GM19463 (cell line): ENCODE results near the gene METTL22.

Source experiments
- ATAC-seq: cut with Tn5 transposase; IDR thresholded peaks from one replicate; pipeline ENCODE4 v1.9.1; 2021; ENCODE audit warnings: mild to moderate bottlenecking, moderate library complexity; ENCODE audit not compliant: unreplicated experiment

The METTL22 gene

DNA sequence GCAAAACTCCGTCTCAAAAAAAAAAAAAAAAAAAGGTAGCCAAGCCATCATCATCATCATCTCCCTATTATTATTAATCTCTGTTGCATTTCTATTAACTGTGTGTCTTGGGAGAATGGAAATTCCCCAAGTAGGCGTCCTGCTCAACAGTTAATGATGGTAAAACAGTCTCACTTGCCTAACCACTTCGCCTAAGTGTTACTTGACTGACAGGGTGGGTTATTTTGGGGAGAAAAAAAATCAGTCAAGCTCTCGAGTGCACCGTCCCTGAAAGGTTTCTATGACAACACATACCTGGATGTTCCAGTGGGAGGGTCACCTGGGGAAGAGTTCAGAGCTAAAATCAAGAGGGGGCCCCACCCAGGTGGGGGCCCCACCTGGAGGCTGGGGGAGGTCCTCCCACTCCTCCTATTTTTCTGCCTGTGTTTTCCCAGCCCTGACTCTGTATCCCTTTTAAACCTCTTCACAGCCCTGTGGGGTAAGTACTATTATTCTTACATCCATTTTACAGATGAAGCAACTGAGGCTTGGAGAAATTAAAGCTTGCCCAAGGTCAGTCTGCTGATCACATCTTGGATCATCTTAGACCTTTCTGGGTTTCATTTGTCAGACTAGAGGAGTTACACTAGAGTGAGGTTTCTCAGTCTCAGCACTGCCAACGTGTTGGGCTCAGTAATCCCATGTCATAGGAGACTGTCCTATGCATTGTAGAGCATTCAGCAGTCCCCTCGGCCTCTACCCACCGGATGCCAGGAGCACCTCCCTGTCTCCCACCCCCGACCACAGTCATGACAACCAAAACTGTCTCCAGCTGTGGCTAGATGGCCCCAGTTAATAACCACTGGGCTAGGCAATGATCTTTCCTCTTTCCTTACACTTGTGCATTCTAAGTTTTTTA lies 41.9 kb downstream of the METTL22 start:
- no peak for ATAC-seq

GRCh38 chr16:8665529-8665928 lies 44.0 kb downstream of the METTL22 start:
- ATAC-seq = no peak

DNA sequence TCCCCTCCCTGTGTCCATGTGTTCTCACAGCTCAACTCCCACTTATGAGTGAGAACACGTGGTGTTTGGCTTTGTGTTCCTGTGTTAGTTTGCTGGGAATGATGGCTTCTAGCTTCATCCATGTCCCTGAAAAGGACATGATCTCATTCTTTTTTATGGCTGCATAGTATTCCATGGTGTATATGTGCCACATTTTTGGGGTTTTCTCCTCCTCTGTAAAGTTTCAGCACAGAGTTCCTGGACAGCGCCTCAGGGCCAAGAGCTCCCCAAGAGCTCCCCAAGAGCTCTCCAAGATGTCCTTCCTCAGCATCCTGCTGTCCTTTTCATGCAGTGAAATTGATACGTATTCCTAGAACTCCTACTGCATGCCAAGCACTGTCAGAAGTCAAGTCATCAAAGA lies 46.0 kb downstream of the METTL22 start:
- no peak for ATAC-seq

GRCh38 chr16:8668113-8668512 lies 46.6 kb downstream of the METTL22 start:
- no peak for ATAC-seq

GRCh38 chr16:8669481-8669880 lies 48.0 kb downstream of the METTL22 start:
- no peak for ATAC-seq

DNA sequence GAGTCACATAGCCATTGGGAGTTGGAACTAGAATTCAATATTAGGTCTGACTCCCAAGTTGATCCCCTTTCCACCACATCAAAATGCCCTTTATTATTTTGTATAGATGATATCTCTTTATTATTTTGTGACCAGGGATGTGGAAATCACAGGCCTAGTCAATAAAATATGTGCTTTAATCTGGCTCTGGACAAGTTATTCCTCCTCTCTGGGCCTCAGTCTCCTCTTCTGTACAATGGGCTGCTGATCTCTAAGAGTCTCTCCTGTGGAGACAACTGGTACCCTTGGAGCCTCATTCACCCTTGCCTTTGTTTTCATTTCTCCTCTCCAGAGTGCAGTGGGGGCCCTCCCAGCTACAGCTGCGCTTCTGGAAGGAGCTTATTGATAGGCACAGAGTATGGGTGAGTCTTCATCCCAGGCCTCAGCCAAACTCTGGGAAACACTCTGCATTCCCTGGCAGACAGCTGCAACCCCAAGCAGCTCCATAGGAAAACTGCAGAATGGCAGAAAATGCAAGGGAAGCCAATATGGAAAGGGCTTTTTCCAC lies 48.6 kb downstream of the METTL22 start:
- ATAC-seq = no peak

DNA sequence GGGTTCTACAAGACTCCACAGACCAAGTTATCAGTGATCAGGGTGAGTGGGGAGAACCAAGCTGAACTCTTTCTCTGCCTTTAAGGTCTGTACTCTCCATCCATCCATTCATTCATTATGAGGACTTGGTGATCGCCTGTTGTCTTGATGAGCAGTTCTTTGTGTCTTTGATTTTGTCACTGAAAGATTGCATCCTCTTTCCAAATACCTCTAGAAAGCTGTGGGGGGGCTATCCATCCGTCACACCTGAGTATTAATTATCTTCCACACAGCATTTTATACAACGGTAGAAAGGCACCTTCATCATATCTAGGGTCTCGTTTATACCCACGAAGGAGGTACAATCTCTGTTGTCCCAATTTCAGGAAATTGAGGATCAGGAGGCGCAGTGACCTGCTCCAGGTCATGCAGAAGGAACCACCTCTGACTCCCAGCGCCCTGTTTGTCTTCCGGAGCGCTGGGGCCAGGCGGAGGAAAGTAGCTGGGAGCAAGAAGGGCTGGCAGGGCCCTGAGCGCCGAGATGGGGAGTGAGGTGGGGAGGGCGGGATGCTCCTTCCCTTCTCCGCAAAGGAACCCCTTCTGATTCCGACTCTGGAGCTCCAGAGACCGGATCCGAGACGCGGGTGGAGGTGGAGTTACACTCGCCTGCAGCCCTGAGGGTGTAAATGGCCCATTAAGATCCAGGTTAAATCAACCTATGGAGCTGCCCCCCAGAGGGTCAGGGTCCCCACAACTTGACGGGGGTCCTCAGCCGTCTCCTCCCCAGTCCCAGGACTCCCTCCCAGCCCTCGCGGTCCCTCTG lies 52.3 kb downstream of the METTL22 start:
- ATAC-seq = peak; percentile 34

DNA sequence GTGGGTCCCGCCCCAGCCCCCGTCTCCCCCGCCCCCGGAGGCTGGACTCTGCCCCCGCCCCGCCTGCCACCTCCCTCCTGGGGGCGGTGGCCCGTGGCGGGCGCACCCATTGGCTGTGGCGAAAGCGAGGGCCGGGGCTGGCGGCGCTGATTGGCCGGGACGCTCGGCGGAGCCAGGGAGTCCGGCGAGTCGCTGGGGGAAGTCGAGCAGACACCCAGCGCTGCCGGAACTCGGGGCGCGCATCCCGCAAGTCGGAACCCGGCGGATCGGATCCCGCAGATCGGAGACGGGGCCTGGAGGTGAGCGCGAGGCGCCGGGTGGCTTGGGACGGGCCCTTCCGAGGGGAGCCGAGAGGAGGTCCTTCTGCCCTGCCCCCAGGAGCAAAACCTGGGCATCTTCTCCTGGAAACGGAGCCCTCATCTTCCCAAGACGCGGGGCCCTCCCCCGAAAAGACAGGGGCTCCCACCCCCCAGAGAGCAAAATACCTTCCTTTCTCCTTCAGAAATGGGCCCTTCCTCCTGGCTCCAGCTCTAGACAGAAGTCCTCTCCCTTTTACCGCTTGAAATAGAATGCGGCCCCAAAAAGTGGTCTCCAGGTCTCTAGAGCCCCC lies 53.0 kb downstream of the METTL22 start, which contains the start of gene ABAT:
TSS of gene ABAT (plus strand) at position 205 of the 610 bp plus-strand sequence. CDS start 61,123 bp downstream, outside the sequence.
- ATAC-seq = peak; percentile 100

DNA sequence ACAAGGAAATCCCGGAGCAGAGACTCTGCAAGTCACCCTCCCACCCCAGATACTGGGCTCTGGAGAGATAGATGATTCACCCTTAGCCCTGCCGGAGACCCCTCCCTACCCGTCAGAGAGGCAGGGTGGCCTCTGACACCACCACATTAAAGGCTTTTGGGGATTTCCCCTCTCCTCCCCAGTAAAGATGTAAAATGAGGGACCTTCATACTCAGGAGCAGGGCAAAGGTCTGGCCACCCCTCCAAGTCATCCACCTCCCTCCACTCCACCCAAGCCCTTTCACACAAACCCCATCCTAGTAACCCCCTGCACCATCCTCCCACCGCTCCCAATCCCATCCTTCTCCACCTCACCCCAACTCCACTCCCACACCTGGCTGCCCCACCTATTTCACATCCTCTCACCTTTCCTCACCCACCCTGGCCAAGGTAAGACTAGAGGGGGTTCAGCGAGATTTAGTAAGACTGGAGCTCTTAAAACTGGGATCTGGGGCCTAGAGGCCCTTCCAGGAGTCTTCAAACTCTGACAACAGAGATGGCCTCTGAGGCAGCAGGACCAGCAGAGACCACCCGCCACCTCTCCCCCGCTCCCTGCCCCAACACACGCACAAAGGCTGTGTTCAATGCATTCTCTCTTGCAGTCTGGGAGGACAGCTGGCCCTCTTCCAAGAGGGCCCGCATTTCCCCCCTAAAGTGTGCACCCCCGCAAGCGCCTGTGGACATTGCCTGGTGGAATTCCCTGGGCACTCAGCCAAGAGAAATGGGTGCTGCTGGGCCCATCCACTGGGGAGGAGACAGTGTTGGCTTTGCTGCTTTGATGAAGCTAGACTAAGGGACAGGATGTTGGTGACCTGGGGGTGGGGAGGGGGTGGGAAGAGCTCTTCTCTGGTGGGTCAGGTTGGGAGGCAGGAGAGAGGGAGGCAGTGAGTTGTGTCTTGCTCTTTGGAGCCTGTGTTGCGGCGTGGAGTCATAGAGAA lies 54.0 kb downstream of the METTL22 start:
- ATAC-seq = no peak

DNA sequence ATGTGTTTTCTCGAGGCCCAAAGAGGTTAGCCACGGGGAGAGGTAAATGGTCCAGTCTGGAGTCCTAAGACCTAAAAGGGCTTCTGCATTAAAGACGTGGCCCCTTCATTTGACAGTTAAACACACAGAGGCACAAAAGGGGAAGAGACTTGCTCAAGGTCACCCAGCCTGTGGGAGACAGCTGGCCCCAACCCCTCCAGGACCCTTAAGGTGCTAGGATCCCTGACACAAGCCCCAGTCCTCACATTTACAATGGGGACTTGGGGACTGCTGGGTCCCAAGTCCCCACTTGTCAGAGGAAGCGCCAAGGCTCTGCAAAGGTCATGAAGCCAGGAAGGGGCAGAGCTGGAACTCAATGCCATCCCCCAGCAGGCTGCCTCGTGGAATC lies 54.7 kb downstream of the METTL22 start:
- no peak for ATAC-seq

DNA sequence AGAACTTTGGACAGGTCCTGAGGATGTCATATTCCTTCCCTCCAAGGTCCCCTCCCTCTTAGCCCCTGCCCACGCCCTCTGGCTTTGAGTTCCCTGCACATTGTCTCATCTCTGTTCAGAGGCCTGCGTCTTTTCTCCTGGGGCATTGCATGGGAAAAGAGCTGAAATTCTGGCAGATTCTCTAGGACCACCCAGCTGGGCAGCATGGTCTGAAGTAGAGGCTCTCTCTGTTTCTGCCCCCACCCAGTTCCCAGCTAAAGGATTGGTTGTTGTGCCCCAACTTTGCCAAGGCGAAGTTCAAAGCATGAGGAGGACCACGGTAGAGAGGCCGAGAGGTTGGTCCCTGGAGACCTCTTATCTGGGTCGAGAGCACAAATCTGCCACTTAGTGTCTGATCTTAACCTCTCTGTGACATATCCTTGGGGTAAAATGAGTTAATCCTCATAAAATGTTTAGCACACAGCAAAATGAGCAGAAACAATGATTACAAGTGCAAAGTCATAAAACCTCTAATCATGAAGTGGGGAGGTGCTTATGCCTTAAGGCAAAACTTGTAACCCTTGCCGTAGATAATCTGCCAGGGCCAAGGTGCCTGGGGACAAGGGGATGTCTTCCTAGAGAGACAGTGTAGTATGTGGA lies 55.4 kb downstream of the METTL22 start:
- no peak for ATAC-seq

GRCh38 chr16:8677481-8677880 lies 56.0 kb downstream of the METTL22 start:
- no peak for ATAC-seq

GRCh38 chr16:8678068-8678927 lies 56.8 kb downstream of the METTL22 start:
- ATAC-seq = no peak

DNA sequence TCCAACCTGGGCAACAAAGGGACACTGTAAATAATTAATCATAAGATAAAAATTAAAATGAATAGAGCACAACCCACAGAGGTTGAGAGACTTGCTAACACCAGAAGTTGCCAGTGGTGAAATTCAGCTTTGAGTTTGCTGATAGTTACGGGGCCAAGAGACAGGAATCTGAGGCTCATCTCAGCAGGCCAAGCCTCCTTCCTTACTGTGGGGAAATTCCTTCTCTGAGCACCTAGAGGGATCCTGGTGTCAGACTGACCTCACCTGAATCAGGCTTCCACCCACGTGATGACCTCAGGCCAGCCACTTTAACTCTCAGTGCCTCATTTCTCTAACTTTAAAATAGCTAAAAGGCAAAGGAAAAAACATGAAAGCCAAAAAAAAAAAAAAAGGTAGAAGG lies 57.7 kb downstream of the METTL22 start:
- ATAC-seq = no peak

- no peak for ATAC-seq
Observed at GRCh38 chr16:8682551-8683259, 61.2 kb downstream of the METTL22 start.

DNA sequence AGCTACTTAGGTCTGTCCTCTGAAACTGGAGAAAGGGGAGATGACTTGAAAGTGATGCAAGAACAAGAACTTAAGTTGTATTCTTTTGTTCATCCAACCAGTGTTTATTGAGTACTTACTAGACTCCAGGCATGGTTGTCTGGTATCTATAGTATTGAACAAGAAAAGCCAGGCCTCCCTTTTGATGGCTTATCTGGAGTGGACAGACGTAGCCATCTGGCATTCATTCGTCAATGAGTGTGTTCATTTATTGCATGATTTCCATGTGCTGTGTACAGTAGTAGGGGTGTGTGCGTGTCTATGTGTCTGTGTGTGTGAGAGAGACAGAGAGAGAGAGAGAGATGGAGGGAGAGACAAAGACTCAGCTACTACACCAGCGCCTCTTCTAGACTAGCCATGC lies 62.1 kb downstream of the METTL22 start:
- no peak for ATAC-seq

GRCh38 chr16:8685617-8686016 lies 64.1 kb downstream of the METTL22 start:
- ATAC-seq = no peak

DNA sequence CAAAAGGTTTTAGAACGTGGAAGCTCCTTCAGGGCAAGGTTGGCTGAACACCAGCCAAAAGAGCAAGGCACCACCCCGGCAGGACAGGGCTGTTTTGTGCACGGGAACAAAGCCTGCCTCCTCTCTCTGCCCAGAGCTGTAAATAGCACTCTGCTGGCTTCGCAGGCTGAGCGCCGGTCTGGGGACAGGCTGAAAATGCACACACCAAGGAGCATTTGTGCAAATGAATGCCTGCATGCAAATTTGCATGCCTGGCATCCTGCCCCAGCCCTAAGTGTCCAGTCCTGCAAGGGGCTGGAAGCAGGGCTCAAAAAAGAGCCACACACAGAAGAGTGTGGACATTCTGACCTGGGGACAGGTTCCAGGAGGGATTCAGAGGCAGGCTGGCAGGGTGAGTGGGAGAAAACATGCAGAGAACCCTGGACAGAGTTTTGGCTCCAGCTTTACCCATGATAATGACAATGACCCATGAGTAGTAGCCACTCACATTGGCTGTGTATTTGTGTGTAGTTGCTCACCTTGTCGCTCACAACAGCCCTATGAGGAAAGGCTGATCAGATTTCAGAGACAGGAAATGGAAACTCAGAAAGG lies 64.6 kb downstream of the METTL22 start:
- ATAC-seq = no peak
